Esophagus squamous epithelium (tissue), 4 donors: ENCODE data around the gene MAP3K5.

Source experiments
- CTCF ChIP-seq, 6 experiments: fragments of 450-650 bp in 4 of 6; fragments of 200-600 bp in 2 of 6; sonication (generic) in 2 of 6; IDR thresholded peaks; one replicate each; pipeline ENCODE4 v1.5.1; 2016 to 2019; ENCODE audit warnings: antibody characterized with exemption in 6 of 6, mild to moderate bottlenecking in 4 of 6, moderate library complexity in 4 of 6
- POLR2A ChIP-seq, 4 donors: fragments of 450-650 bp; IDR thresholded peaks; one replicate each; pipeline ENCODE4 v1.6.1; 2017; ENCODE audit warnings: antibody characterized with exemption in 4 of 4, mild to moderate bottlenecking in 4 of 4, moderate library complexity in 3 of 4

DNA sequence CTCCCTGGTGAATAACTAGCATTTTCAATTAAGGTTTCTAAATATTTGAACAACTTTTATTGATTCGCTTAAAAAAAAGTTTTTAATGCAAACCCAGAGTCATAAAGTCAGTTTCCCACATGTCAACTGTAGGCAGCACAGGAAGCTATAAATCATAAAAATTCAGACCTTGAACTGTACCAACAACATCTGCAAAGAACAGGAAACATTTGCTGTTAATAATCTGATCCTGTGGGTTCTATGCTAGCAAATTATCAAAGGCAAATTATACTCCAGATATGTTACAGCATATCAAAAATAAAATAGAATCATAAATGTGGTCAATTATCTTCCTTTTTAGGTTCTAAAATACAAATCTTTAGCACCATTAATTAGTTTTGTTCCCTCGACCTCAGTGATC lies 225.4 kb downstream of the MAP3K5 start:
- TF ChIP-seq POLR2A (IDR thresholded peaks at IDR 0.05) (no peak), CTCF (IDR thresholded peaks at IDR 0.05) (no peak)
